Ascending aorta (tissue), 2 donors: ENCODE results near the gene EFR3B. TPM values are rescaled to one million over a fixed set of nuclear protein-coding genes. Genes with fewer than 3 reads are reported as not detected.

Experiments used
- DNase-seq, 2 donors: peaks; one replicate each; pipeline ENCODE4 v3.0.0-alpha.2; 2019; ENCODE audit warnings: low spot score in 2 of 2
- H3K27ac ChIP-seq, 2 donors: fragments of 200-600 bp; sonication (generic); one replicate each; pipeline ENCODE4 v1.5.1; 2016 to 2017; ENCODE audit warnings: mild to moderate bottlenecking in 1 of 2
- H3K27me3 ChIP-seq: fragments of 200-600 bp; sonication (generic); one replicate; pipeline ENCODE4 v1.5.1; 2017
- H3K36me3 ChIP-seq, 2 donors: fragments of 200-600 bp; sonication (generic); one replicate each; pipeline ENCODE4 v1.5.1; 2016
- H3K4me1 ChIP-seq, 2 donors: fragments of 200-600 bp; sonication (generic); one replicate each; pipeline ENCODE4 v1.5.1; 2016 to 2017; ENCODE audit warnings: mild to moderate bottlenecking in 1 of 2
- H3K4me3 ChIP-seq, 2 donors: fragments of 200-600 bp; sonication (generic); one replicate each; pipeline ENCODE4 v1.5.1; 2016 to 2017; ENCODE audit warnings: mild to moderate bottlenecking in 1 of 2
- H3K9me3 ChIP-seq, 2 donors: fragments of 200-600 bp; sonication (generic); one replicate each; pipeline ENCODE4 v1.5.1; 2016
- CTCF ChIP-seq, 3 experiments: fragments of 200-600 bp in 2 of 3; fragments of 450-650 bp in 1 of 3; sonication (generic) in 2 of 3; IDR thresholded peaks; one replicate each; pipeline ENCODE4 v1.5.1; 2016 to 2019; ENCODE audit warnings: antibody characterized with exemption in 3 of 3, mild to moderate bottlenecking in 1 of 3, moderate library complexity in 1 of 3
- intact Hi-C: fragments of 100-400 bp; cut with DNase I; formaldehyde crosslinking; loops from one replicate; pipeline ENCODE4 v1.15.1; 2023
- total RNA-seq: library from RNA; depleted of rRNA; stranded (reverse); fragments of >200 nt; gene quantifications from one replicate; pipeline ENCODE4 v1.1.0, GENCODE V29; 2016

EFR3B gene
- total RNA-seq, 1 donor from 2014 or later, result 0.32 TPM

GRCh38 chr2:25176138-25176537 is 134.3 kb downstream of the EFR3B start:
- Histone ChIP-seq H3K36me3 (no peaks in the 10 kb centered on the region), H3K4me1 (no peaks in the 10 kb centered on the region), H3K4me3 (no peak overlapping the region), H3K27ac (no peak overlapping the region), H3K27me3 (no peaks in the 10 kb centered on the region), H3K9me3 (no peaks in the 10 kb centered on the region)
- TF ChIP-seq CTCF (IDR thresholded peaks at IDR 0.05), result no peak
- intact Hi-C loops, result no loop called here
- no peak for DNase-seq

DNA sequence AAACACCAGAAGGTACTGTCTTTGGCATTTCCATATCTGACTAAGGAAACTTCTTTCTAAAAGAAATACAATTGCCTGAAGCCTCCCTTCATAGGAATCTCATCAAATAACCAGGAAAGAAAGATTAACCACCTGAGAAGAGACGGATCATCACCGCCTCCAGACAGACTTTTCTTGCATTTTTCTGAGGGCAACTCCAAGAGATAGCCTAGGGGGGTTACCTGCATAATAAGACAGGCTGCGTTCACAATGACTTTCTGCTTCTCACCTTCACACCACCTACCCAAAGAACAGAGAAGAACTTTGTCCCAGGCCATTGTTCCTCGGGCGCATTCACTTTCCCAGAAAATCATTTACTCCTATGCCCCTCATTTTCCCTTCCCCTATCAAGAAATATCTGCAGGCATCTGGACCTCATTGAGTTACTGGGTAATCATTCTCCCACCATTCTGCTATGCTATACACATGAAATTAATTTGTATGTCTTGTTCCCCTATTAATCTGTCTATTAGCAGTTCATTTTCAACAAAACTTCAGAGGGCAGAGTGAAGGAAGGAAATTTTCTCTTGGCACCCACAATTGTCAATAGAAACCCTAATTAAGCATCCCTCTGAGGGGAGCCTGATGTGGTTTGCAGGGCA is 134.8 kb downstream of the EFR3B start:
- Histone ChIP-seq H3K4me1 (no peaks in the 10 kb centered on the region), H3K4me3 (no peak overlapping the region), H3K27me3 (no peaks in the 10 kb centered on the region), H3K36me3 (no peaks in the 10 kb centered on the region), H3K9me3 (no peaks in the 10 kb centered on the region), H3K27ac (no peak overlapping the region)
- DNase-seq, result no peak
- no peak for TF ChIP-seq CTCF (IDR thresholded peaks at IDR 0.05)
- intact Hi-C loops, result no loop called here

- no peak for TF ChIP-seq CTCF (IDR thresholded peaks at IDR 0.05)
Observed at GRCh38 chr2:25177211-25177611, 135.3 kb downstream of the EFR3B start.

GRCh38 chr2:25178976-25179375 is 137.1 kb downstream of the EFR3B start:
- H3K4me3 ChIP-seq, result no peak overlapping the region
- H3K9me3 ChIP-seq, result peaks cover 0 to 4% of the 10 kb centered on the region in 2 donors
- DNase-seq, result no peak
- TF ChIP-seq CTCF (IDR thresholded peaks at IDR 0.05), result no peak
- H3K36me3 ChIP-seq, result no peaks in the 10 kb centered on the region
- no peaks in the 10 kb centered on the region for H3K27me3 ChIP-seq
- H3K27ac ChIP-seq, result no peak overlapping the region
- no peaks in the 10 kb centered on the region for H3K4me1 ChIP-seq
- intact Hi-C loops, result no loop called here

More at GRCh38 chr2:25177211-25177611, 135.3 kb downstream of the EFR3B start:
- H3K4me3 ChIP-seq, result no peak overlapping the region
- intact Hi-C loops, result no loop called here
- no peaks in the 10 kb centered on the region for H3K36me3 ChIP-seq
- no peak for DNase-seq
- no peak overlapping the region for H3K27ac ChIP-seq
- no peaks in the 10 kb centered on the region for H3K4me1 ChIP-seq
- H3K27me3 ChIP-seq, result no peaks in the 10 kb centered on the region
- peaks cover 0 to 3% of the 10 kb centered on the region in 2 donors for H3K9me3 ChIP-seq

DNA sequence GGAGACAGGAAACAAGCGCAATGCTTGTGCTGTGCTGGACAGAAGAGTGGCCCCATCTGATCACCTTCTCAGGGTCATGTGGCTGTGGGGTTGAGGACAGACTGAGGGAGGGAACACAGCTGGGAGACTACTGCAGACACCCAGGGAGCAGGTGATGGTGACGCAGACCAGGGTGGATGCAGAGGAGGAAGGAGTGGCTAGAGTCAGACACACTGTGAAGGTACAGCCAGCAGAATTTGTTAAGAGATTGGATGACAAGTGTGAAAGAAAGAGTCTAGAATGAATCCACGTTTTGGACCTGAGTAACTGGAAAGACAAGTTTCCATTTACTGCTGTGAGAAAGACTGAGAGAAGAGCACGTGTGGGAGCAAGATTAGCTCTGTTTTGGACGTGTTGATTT is 142.4 kb downstream of the EFR3B start:
- Histone ChIP-seq H3K4me3 (no peak overlapping the region), H3K9me3 (peaks cover 0 to 4% of the 10 kb centered on the region in 2 donors), H3K36me3 (no peaks in the 10 kb centered on the region), H3K27me3 (no peaks in the 10 kb centered on the region), H3K27ac (no peak overlapping the region), H3K4me1 (no peaks in the 10 kb centered on the region)
- DNase-seq, result no peak
- intact Hi-C loops, result no loop called here
- TF ChIP-seq CTCF (IDR thresholded peaks at IDR 0.05), result no peak
